LNCAP (cell line): ENCODE measurements around the gene UPP1.

ENCODE experiments used
- CTCF ChIP-seq: fragments of 450-650 bp; IDR thresholded peaks from 2 replicates; pipeline ENCODE4 v1.5.1; 2017; ENCODE audit warnings: mild to moderate bottlenecking

The UPP1 gene

GRCh38 chr7:48154792-48155413, 65.8 kb downstream of the UPP1 start:
- peak; percentile 88 for TF ChIP-seq CTCF
